RWPE2 (cell line): ENCODE results near the gene DSTN.
"Not testable (repeated sequence)": the region's sequence is repeated elsewhere in the genome, so short reads cannot be mapped to it uniquely, and the experiment has no call there.

Source experiments
- ATAC-seq: fragments of 200-7000 bp; cut with Tn5 transposase; 3 replicates; pipeline ENCODE4 v1.9.1; 2021; ENCODE audit warnings: low read depth
- DNase-seq: peaks from one replicate; pipeline ENCODE4 v3.0.0-alpha.2; 2020; ENCODE audit warnings: low spot score
- H3K27ac ChIP-seq: fragments of 450-650 bp; 2 replicates; pipeline ENCODE4 v1.5.1; 2017; ENCODE audit warnings: mild to moderate bottlenecking; ENCODE audit not compliant: poor library complexity, severe bottlenecking
- H3K27me3 ChIP-seq: fragments of 250-450 bp; sonication (Bioruptor Pico); 2 replicates; pipeline ENCODE4 v1.5.1; 2021; ENCODE audit warnings: mild to moderate bottlenecking, moderate library complexity; ENCODE audit not compliant: insufficient read depth, poor library complexity, severe bottlenecking
- H3K36me3 ChIP-seq: fragments of 250-450 bp; sonication (Bioruptor Pico); 2 replicates; pipeline ENCODE4 v1.5.1; 2020; ENCODE audit warnings: low read depth, mild to moderate bottlenecking, moderate library complexity
- H3K4me1 ChIP-seq: fragments of 250-450 bp; sonication (Bioruptor Pico); 2 replicates; pipeline ENCODE4 v1.5.1; 2021; ENCODE audit warnings: mild to moderate bottlenecking, moderate library complexity; ENCODE audit not compliant: insufficient read depth, poor library complexity, severe bottlenecking
- H3K4me3 ChIP-seq: fragments of 250-450 bp; sonication (Bioruptor Pico); 2 replicates; pipeline ENCODE4 v1.5.1; 2021; ENCODE audit warnings: mild to moderate bottlenecking, moderate library complexity; ENCODE audit not compliant: severe bottlenecking
- H3K9me3 ChIP-seq: fragments of 250-450 bp; sonication (Bioruptor Pico); 2 replicates; pipeline ENCODE4 v1.5.1; 2021; ENCODE audit warnings: mild to moderate bottlenecking, moderate library complexity; ENCODE audit not compliant: severe bottlenecking
- TF ChIP-seq, protein P1 (sequence below): fragments of 450-650 bp; IDR thresholded peaks from one replicate; pipeline ENCODE4 v1.5.1; 2017; ENCODE audit warnings: mild to moderate bottlenecking, moderate library complexity; ENCODE audit not compliant: poor library complexity, severe bottlenecking

DSTN gene

DNA sequence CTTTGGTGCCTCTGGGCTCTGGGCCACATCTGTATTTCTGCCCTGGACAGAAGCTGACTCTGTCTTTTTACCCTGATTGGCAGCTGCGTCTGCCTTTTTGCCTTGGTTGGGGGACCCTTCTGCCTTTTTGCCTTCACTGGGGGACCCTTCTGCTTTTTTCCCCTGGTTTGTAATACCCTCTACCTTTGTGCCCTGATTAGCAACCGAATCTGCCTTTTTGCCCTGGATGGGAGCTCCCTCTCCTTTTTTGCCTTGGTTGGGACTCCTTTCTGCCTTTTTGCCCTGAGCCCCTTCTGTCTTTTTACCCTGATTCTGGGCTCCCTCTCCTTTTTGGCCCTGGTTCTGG is 88.7 kb downstream of the DSTN start:
- no peak for ATAC-seq
- TF ChIP-seq, protein P1, sequence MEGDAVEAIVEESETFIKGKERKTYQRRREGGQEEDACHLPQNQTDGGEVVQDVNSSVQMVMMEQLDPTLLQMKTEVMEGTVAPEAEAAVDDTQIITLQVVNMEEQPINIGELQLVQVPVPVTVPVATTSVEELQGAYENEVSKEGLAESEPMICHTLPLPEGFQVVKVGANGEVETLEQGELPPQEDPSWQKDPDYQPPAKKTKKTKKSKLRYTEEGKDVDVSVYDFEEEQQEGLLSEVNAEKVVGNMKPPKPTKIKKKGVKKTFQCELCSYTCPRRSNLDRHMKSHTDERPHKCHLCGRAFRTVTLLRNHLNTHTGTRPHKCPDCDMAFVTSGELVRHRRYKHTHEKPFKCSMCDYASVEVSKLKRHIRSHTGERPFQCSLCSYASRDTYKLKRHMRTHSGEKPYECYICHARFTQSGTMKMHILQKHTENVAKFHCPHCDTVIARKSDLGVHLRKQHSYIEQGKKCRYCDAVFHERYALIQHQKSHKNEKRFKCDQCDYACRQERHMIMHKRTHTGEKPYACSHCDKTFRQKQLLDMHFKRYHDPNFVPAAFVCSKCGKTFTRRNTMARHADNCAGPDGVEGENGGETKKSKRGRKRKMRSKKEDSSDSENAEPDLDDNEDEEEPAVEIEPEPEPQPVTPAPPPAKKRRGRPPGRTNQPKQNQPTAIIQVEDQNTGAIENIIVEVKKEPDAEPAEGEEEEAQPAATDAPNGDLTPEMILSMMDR = no peak
- Histone ChIP-seq H3K4me1 (no peaks in the 10 kb centered on the region), H3K27ac (no peak overlapping the region), H3K36me3 (peaks cover 73% of the 10 kb centered on the region), H3K27me3 (no peaks in the 10 kb centered on the region), H3K4me3 (no peak overlapping the region), H3K9me3 (no peaks in the 10 kb centered on the region)
- DNase-seq = peak; percentile 18

DNA sequence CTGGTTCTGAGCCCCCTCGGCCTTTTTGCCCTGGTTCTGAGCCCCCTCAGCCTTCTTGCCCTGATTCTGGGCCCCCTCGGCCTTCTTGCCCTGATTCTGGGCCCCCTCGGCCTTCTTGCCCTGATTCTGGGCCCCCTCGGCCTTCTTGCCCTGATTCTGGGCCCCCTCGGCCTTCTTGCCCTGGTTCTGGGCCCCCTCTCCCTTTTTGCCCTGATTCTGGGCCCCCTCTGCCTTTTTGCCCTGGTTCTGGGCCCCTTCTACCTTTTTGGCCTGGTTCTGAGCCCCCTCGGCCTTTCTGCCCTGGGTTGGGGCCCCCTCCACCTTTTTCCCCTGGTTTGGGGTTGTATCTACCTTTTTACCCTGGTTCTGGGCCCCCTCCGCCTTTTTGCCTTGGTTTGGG is 89.5 kb downstream of the DSTN start:
- H3K9me3 ChIP-seq, ATAC-seq, H3K4me1 ChIP-seq, H3K4me3 ChIP-seq, H3K27me3 ChIP-seq, H3K27ac ChIP-seq: not testable (repeated sequence)
- peaks cover 65% of the 10 kb centered on the region for H3K36me3 ChIP-seq
- DNase-seq = peak; percentile 11
